Epithelial cell of proximal tubule (primary cell): ENCODE data around the gene OXTR. TPM values are rescaled to one million over a fixed set of nuclear protein-coding genes. Genes with fewer than 3 reads are reported as not detected.

ENCODE experiments used
- DNase-seq: peaks from one replicate; pipeline ENCODE4 v3.0.0-alpha.2; 2011; ENCODE audit warnings: low read depth
- H3K4me3 ChIP-seq: 2 replicates; pipeline ENCODE4 v1.5.1; 2011; ENCODE audit warnings: low read depth, mild to moderate bottlenecking, low read length
- total RNA-seq: library from RNA; depleted of rRNA; stranded (reverse); fragments of >200 nt; gene quantifications from 2 replicates; pipeline ENCODE4 v1.2.3, GENCODE V29; 2015
- TF ChIP-seq, protein P1 (sequence below): conservative IDR thresholded peaks from 2 replicates; pipeline ENCODE4 v1.5.1; 2012; ENCODE audit warnings: low read depth, mild to moderate bottlenecking, low read length

OXTR gene
- total RNA-seq, 1 donor from 2014 or later = 8.4 TPM

DNA sequence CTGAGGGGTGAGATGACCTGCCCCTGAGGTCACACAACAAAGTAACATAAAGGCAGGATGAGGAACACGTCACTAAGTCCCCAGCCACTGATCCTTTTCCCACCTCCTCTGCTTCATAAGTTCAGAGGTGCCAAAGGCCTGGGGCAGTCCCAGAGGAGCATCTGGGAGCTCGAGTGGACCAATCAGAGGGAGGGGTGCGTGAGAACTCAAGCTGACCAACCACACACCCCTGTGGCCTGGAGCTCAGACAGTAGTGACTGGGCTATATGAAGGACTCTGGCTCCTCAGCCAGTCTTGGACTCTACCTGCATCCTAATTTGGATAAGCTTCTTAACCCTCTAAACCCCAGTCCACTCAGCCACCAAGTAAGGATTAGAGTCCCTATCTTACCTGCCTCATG is 63.8 kb downstream of the OXTR start:
- DNase-seq = no peak
- TF ChIP-seq, protein P1, sequence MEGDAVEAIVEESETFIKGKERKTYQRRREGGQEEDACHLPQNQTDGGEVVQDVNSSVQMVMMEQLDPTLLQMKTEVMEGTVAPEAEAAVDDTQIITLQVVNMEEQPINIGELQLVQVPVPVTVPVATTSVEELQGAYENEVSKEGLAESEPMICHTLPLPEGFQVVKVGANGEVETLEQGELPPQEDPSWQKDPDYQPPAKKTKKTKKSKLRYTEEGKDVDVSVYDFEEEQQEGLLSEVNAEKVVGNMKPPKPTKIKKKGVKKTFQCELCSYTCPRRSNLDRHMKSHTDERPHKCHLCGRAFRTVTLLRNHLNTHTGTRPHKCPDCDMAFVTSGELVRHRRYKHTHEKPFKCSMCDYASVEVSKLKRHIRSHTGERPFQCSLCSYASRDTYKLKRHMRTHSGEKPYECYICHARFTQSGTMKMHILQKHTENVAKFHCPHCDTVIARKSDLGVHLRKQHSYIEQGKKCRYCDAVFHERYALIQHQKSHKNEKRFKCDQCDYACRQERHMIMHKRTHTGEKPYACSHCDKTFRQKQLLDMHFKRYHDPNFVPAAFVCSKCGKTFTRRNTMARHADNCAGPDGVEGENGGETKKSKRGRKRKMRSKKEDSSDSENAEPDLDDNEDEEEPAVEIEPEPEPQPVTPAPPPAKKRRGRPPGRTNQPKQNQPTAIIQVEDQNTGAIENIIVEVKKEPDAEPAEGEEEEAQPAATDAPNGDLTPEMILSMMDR = no peak
- H3K4me3 ChIP-seq = no peak overlapping the region

DNA sequence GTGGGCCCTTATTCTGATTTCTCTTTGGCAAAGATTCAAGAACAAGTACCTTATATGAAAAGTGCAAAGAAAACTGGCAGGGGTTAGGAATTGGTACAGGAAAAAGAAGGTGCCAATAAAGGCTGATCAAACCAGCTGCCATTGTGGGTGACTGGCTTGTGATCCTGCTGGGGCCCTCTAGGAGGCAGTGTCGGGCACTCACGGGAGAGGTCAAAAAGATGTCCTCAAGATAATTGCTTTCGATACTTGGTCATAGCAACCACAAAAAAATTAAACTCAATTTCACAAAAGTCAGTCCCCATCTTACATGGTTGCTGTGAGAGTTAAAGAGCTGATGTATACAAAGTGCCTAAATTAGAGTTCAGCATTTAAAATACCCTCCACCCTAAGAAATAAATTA is 66.9 kb downstream of the OXTR start:
- TF ChIP-seq, protein P1 = peak; percentile 46
- H3K4me3 ChIP-seq = no peak overlapping the region
- DNase-seq = no peak

Other genes starting within 250 kb of the OXTR start
- gene SSUH2, start 124.8 kb downstream of the OXTR start, total RNA-seq = 0.07 TPM in 1 of 2 replicates, not detected in the other
- gene CAV3, start 35.8 kb downstream of the OXTR start, total RNA-seq = not detected in 2 replicates
- gene RAD18, start 193.9 kb upstream of the OXTR start, total RNA-seq = 10.0 and 16.7 TPM in 2 replicates